ENCODE data around the gene SAG. TPM values are rescaled to one million over a fixed set of nuclear protein-coding genes. Genes with fewer than 3 reads are reported as not detected.

Gene SAG
- total RNA-seq, 3 donors from 2014 or later = 0.63 TPM; not detected in 2

GRCh38 chr2:233365861-233366520 lies 58.4 kb downstream of the SAG start:
- H3K36me3 ChIP-seq (ENCODE audit: low read depth) = no peaks in the 10 kb centered on the region
- ATAC-seq = no peak
- TF ChIP-seq, protein P1, sequence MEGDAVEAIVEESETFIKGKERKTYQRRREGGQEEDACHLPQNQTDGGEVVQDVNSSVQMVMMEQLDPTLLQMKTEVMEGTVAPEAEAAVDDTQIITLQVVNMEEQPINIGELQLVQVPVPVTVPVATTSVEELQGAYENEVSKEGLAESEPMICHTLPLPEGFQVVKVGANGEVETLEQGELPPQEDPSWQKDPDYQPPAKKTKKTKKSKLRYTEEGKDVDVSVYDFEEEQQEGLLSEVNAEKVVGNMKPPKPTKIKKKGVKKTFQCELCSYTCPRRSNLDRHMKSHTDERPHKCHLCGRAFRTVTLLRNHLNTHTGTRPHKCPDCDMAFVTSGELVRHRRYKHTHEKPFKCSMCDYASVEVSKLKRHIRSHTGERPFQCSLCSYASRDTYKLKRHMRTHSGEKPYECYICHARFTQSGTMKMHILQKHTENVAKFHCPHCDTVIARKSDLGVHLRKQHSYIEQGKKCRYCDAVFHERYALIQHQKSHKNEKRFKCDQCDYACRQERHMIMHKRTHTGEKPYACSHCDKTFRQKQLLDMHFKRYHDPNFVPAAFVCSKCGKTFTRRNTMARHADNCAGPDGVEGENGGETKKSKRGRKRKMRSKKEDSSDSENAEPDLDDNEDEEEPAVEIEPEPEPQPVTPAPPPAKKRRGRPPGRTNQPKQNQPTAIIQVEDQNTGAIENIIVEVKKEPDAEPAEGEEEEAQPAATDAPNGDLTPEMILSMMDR (IDR thresholded peaks at IDR 0.05) = no peak
- H3K4me1 ChIP-seq (ENCODE audit: low read depth) = no peaks in the 10 kb centered on the region
- intact Hi-C loops (cut with DNase I, micrococcal nuclease) = no loop called here
- no peak overlapping the region for H3K4me3 ChIP-seq
- no peaks in the 10 kb centered on the region for H3K9me3 ChIP-seq
- no peak for DNase-seq

GRCh38 chr2:233367586-233367985 lies 60.0 kb downstream of the SAG start:
- H3K4me3 ChIP-seq = no peak overlapping the region
- no peaks in the 10 kb centered on the region for H3K4me1 ChIP-seq (ENCODE audit: low read depth)
- no peak for DNase-seq
- intact Hi-C loops (cut with DNase I, micrococcal nuclease) = no loop called here
- no peaks in the 10 kb centered on the region for H3K36me3 ChIP-seq (ENCODE audit: low read depth)
- H3K9me3 ChIP-seq = no peaks in the 10 kb centered on the region
- TF ChIP-seq, protein P1 (IDR thresholded peaks at IDR 0.05) = no peak
- ATAC-seq = no peak

DNA sequence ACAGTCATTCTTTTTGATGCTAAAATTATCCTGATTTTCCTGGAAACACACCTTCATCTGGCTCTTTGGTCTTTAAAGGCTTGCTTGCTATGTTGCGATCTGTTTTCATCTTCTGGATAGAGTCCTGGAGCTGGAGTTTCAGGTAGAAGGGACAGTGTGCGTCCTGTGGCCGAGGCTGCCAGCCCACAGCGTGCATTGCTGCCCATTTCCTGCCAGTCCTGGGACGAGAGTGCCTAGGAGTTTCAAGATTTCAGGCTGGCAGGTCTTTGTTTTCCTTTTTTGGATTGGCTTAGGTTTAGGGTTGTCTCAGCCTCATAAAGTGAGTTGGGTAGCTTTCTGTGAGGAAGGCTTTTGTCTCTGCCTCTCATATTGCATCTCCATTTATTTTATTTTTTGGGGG lies 61.1 kb downstream of the SAG start:
- TF ChIP-seq, protein P1 (IDR thresholded peaks at IDR 0.05) = no peak
- Histone ChIP-seq H3K36me3 (ENCODE audit: low read depth) (no peaks in the 10 kb centered on the region), H3K4me1 (ENCODE audit: low read depth) (no peaks in the 10 kb centered on the region), H3K4me3 (no peak overlapping the region), H3K9me3 (no peaks in the 10 kb centered on the region)
- DNase-seq = no peak
- no peak for ATAC-seq
- intact Hi-C loops (cut with DNase I, micrococcal nuclease) = no loop called here

- TF ChIP-seq, protein P1 (IDR thresholded peaks at IDR 0.05) = no peak
- intact Hi-C loops (cut with DNase I, micrococcal nuclease) = no loop called here
- Histone ChIP-seq H3K36me3 (ENCODE audit: low read depth) (no peaks in the 10 kb centered on the region), H3K9me3 (no peaks in the 10 kb centered on the region), H3K4me1 (ENCODE audit: low read depth) (peaks cover under 1% of the 10 kb centered on the region), H3K4me3 (no peak overlapping the region)
- no peak for ATAC-seq
- no peak for DNase-seq
Observed at GRCh38 chr2:233369462-233369861, 61.8 kb downstream of the SAG start.

DNA sequence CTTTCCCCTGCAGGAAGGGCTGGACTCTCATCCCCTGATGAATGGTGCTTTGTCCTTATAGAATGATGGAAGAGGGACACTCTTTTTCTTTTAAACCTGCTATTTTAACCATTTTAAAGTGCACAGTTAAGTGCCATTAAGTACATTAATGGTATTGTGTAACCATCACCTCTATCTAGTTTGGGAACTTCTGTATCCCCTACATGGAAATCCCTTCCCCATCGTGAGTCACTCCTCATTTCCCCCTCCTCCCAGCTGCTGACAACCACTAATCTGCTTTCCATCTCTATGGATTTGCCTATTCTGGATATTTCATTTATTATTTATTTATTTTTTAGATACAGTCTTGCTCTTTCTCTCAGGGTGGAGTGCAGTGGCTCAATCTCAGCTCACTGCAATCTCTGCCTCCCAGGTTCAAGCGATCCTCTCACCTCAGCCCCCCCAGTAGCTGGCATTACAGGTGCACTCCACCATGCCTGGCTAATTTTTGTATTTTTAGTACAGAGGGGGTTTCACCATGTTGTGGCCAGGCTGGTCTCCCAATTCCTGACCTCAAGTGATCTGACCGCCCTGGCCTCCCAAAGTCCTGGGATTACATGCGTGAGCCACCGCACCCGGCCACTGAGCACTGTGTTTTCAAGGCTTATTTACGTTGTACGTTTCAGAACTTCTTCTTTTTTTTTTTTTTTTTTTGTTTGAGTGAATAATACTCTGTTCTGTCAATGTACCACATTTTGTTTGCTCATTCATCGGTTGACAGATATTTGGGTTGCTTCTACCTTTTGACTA lies 62.5 kb downstream of the SAG start:
- Histone ChIP-seq H3K4me3 (no peak overlapping the region), H3K4me1 (ENCODE audit: low read depth) (peaks cover 7% of the 10 kb centered on the region), H3K36me3 (ENCODE audit: low read depth) (no peaks in the 10 kb centered on the region), H3K9me3 (no peaks in the 10 kb centered on the region)
- ATAC-seq (no peak), DNase-seq (no peak)
- intact Hi-C loops (cut with DNase I, micrococcal nuclease) = no loop called here
- TF ChIP-seq, protein P1 (IDR thresholded peaks at IDR 0.05) = no peak

Data from mucosa of descending colon (tissue), 3 donors.